ENCODE data around the gene SH3D21.

GRCh38 chr1:36352910-36353878 is 47.0 kb downstream of the SH3D21 start:
- TF ChIP-seq CTCF (IDR thresholded peaks at IDR 0.05): no peak
- TF ChIP-seq POLR2AphosphoS5 (IDR thresholded peaks at IDR 0.05): no peak
- no peak for TF ChIP-seq POLR2A (IDR thresholded peaks at IDR 0.05)
- TF ChIP-seq EP300 (IDR thresholded peaks at IDR 0.05): no peak
